DMS53 treated with DMSO at 0.1 percent for 48 hours (cell line): ENCODE measurements around the gene C19orf12.
"Not testable (repeated sequence)": the region's sequence is repeated elsewhere in the genome, so short reads cannot be mapped to it uniquely, and the experiment has no call there.

Source experiments
- DNase-seq: peaks from one replicate; lab custom pipeline; 2025; ENCODE audit not compliant: unreplicated experiment; lab: John Stamatoyannopoulos, UW

Gene C19orf12

GRCh38 chr19:29731331-29731850 is 16.3 kb upstream of the C19orf12 start:
- no peak for DNase-seq

GRCh38 chr19:29727906-29728305 is 12.8 kb upstream of the C19orf12 start:
- no peak for DNase-seq

- DNase-seq, result no peak
Observed at GRCh38 chr19:29724746-29725145, 9.7 kb upstream of the C19orf12 start.

GRCh38 chr19:29724102-29724641 is 9.1 kb upstream of the C19orf12 start:
- no peak for DNase-seq

GRCh38 chr19:29717051-29717450 is 2.0 kb upstream of the C19orf12 start:
- no peak for DNase-seq

GRCh38 chr19:29715701-29716581 is 880 bp upstream of the C19orf12 start:
- no peak for DNase-seq

- no peak for DNase-seq
Observed at GRCh38 chr19:29714371-29714952, 599 bp downstream of the C19orf12 start.

GRCh38 chr19:29712744-29713516 is 2.1 kb downstream of the C19orf12 start:
- no peak for DNase-seq

GRCh38 chr19:29711584-29712132 is 3.4 kb downstream of the C19orf12 start:
- DNase-seq, result no peak

- DNase-seq, result not testable (repeated sequence)
Observed at GRCh38 chr19:29709440-29709798, 5.6 kb downstream of the C19orf12 start.

- no peak for DNase-seq
Observed at GRCh38 chr19:29708554-29709439, 6.3 kb downstream of the C19orf12 start.

- no peak for DNase-seq
Observed at GRCh38 chr19:29706635-29707034, 8.4 kb downstream of the C19orf12 start.

- DNase-seq, result no peak
Observed at GRCh38 chr19:29705706-29706105, 9.4 kb downstream of the C19orf12 start.

GRCh38 chr19:29704562-29705558 is 10.2 kb downstream of the C19orf12 start:
- DNase-seq, result no peak

GRCh38 chr19:29702963-29703320 is 12.1 kb downstream of the C19orf12 start:
- DNase-seq, result no peak

GRCh38 chr19:29702161-29702962 is 12.7 kb downstream of the C19orf12 start:
- DNase-seq, result no peak

- no peak for DNase-seq
Observed at GRCh38 chr19:29700498-29700897, 14.6 kb downstream of the C19orf12 start.

- DNase-seq, result no peak
Observed at GRCh38 chr19:29699861-29700260, 15.2 kb downstream of the C19orf12 start.
